ENCODE measurements around the gene USP10. TPM values are rescaled to one million over a fixed set of nuclear protein-coding genes. Genes with fewer than 3 reads are reported as not detected.

The USP10 gene
- total RNA-seq, 2 donors from 2014 or later, result 148 to 149 TPM

DNA sequence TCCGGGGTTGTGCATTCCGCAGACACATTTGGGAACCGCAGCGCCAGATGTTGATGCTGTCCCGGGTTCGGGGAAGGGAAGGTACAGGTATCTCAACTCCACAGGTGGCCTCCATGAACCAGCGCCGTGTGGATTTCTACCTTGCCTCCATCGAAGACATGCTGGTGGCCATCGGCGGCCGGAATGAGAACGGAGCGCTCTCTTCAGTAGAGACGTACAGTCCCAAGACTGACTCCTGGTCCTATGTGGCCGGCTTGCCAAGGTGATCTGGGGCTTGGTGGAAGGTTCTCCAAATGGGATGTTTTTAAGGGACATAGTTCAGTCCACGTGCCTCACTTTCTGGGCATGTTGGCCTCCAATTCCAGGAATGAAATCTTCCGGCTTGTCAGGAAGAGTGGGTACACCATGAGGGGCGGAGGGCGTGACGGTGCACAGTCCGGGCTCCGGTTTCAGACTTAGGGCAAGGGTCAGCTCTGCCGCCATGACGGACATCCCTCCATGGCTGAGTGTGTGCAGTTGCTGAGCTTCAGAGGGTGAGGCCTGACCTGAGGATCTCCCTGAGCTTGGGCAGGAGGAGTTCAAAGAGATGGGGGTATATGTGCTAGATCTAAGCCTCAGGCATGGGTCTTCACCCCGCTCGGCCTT is 40.0 kb upstream of the USP10 start:
- Histone ChIP-seq H3K27ac (ENCODE audit: low read depth, low read length) (no peak overlapping the region), H3K9me3 (ENCODE audit: control insufficient read depth, low read length) (no peaks in the 10 kb centered on the region), H3K27me3 (ENCODE audit: control insufficient read depth, insufficient read depth, low read length, poor library complexity, severe bottlenecking) (no peaks in the 10 kb centered on the region), H3K4me3 (ENCODE audit: low read length) (no peak overlapping the region), H3K4me1 (ENCODE audit: control insufficient read depth, insufficient read depth, low read length) (no peaks in the 10 kb centered on the region), H3K9ac (ENCODE audit: extremely low read depth, low read length, poor library complexity, severe bottlenecking) (no peak overlapping the region), H3K36me3 (ENCODE audit: control insufficient read depth, insufficient read depth, low read length) (peaks cover 53% of the 10 kb centered on the region)
- H3K4me3 Mint-ChIP-seq, result no peak overlapping the region
- no peak overlapping the region for H3K27ac Mint-ChIP-seq
- peaks cover 74% of the 10 kb centered on the region for H3K36me3 Mint-ChIP-seq (ENCODE audit: low read depth)
- no peaks in the 10 kb centered on the region for H3K4me1 Mint-ChIP-seq
- no peaks in the 10 kb centered on the region for H3K27me3 Mint-ChIP-seq (ENCODE audit: insufficient read depth)
- H3K9me3 Mint-ChIP-seq, result no peaks in the 10 kb centered on the region
- no peak for DNase-seq
- TF ChIP-seq CTCF (conservative IDR thresholded peaks at IDR 0.05), result no peak
- 94 to 98% methylated on average over 26 to 27 of the region's 27 CpGs for WGBS, 2 experiments (ENCODE audit: insufficient coverage in 1 of 2, insufficient read length in 1 of 2)

DNA sequence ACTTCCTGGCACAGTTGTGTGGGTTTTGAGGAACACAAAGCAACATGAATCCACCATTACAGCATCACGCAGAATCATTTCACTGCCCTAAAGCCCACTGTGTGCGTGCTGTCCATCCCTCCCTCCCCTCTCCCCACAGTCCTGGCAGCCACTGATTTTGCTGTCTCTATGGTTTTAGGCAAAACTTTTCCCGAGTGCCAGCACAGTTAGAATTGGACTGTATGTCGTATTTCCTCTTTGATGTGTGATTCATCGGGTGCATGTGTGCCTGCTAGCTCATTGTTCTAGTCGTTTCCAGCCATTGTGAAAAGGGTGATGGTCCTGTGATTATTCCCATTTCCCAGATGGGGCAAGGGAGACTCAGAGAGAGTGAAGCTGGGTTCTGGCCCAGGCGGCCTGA is 38.8 kb upstream of the USP10 start:
- H3K27ac Mint-ChIP-seq, result no peak overlapping the region
- no peak overlapping the region for H3K9ac ChIP-seq (ENCODE audit: extremely low read depth, low read length, poor library complexity, severe bottlenecking)
- no peaks in the 10 kb centered on the region for H3K9me3 Mint-ChIP-seq
- no peak overlapping the region for H3K4me3 ChIP-seq (ENCODE audit: low read length)
- DNase-seq, result no peak
- H3K27me3 ChIP-seq (ENCODE audit: control insufficient read depth, insufficient read depth, low read length, poor library complexity, severe bottlenecking), result no peaks in the 10 kb centered on the region
- H3K4me3 Mint-ChIP-seq, result no peak overlapping the region
- H3K27me3 Mint-ChIP-seq (ENCODE audit: insufficient read depth), result no peaks in the 10 kb centered on the region
- H3K27ac ChIP-seq (ENCODE audit: low read depth, low read length), result no peak overlapping the region
- H3K4me1 Mint-ChIP-seq, result no peaks in the 10 kb centered on the region
- H3K9me3 ChIP-seq (ENCODE audit: control insufficient read depth, low read length), result no peaks in the 10 kb centered on the region
- no peaks in the 10 kb centered on the region for H3K4me1 ChIP-seq (ENCODE audit: control insufficient read depth, insufficient read depth, low read length)
- WGBS, 2 experiments (ENCODE audit: insufficient coverage in 1 of 2, insufficient read length in 1 of 2), result 85 to 86% methylated on average over 7 of the region's 7 CpGs
- peaks cover 57% of the 10 kb centered on the region for H3K36me3 ChIP-seq (ENCODE audit: control insufficient read depth, insufficient read depth, low read length)
- peaks cover 70% of the 10 kb centered on the region for H3K36me3 Mint-ChIP-seq (ENCODE audit: low read depth)
- TF ChIP-seq CTCF (conservative IDR thresholded peaks at IDR 0.05), result no peak

GRCh38 chr16:84661418-84662060 is 38.3 kb upstream of the USP10 start:
- Mint-ChIP-seq H3K4me1 (no peaks in the 10 kb centered on the region), H3K36me3 (ENCODE audit: low read depth) (peaks cover 72% of the 10 kb centered on the region), H3K4me3 (no peak overlapping the region), H3K27ac (no peak overlapping the region), H3K9me3 (no peaks in the 10 kb centered on the region), H3K27me3 (ENCODE audit: insufficient read depth) (no peaks in the 10 kb centered on the region)
- Histone ChIP-seq H3K27me3 (ENCODE audit: control insufficient read depth, insufficient read depth, low read length, poor library complexity, severe bottlenecking) (no peaks in the 10 kb centered on the region), H3K4me3 (ENCODE audit: low read length) (no peak overlapping the region), H3K36me3 (ENCODE audit: control insufficient read depth, insufficient read depth, low read length) (peaks cover 57% of the 10 kb centered on the region), H3K9me3 (ENCODE audit: control insufficient read depth, low read length) (no peaks in the 10 kb centered on the region), H3K27ac (ENCODE audit: low read depth, low read length) (no peak overlapping the region), H3K9ac (ENCODE audit: extremely low read depth, low read length, poor library complexity, severe bottlenecking) (no peak overlapping the region), H3K4me1 (ENCODE audit: control insufficient read depth, insufficient read depth, low read length) (no peaks in the 10 kb centered on the region)
- WGBS, 2 experiments (ENCODE audit: insufficient coverage in 1 of 2, insufficient read length in 1 of 2), result 96% methylated on average over 36 to 51 of the region's 51 CpGs
- no peak for DNase-seq
- TF ChIP-seq CTCF (conservative IDR thresholded peaks at IDR 0.05), result no peak
